MM.1S (cell line): Measurements from ENCODE around the gene SIRPA.

Source experiments
- DNase-seq: peaks from one replicate; pipeline ENCODE4 v3.0.0-alpha.2; 2015
- H2AFZ ChIP-seq: fragments of 300-600 bp; sonication (generic); 2 replicates; pipeline ENCODE4 v1.6.0; 2016; ENCODE audit warnings: antibody characterized with exemption, low read length
- H3F3A ChIP-seq: fragments of 300-600 bp; sonication (generic); 2 replicates; pipeline ENCODE4 v1.6.1; 2016; ENCODE audit warnings: mild to moderate bottlenecking, antibody characterized with exemption, low read length, moderate library complexity, mixed read lengths; ENCODE audit not compliant: insufficient read depth
- H3K27ac ChIP-seq: fragments of 300-600 bp; sonication (generic); 2 replicates; pipeline ENCODE4 v1.5.1; 2016; ENCODE audit warnings: mild to moderate bottlenecking, low read length
- H3K27me3 ChIP-seq: fragments of 300-600 bp; sonication (generic); replicated peaks from 2 replicates; pipeline ENCODE4 v1.6.0; 2016; ENCODE audit warnings: low read length; ENCODE audit not compliant: insufficient read depth
- H3K36me3 ChIP-seq: fragments of 300-600 bp; sonication (generic); replicated peaks from 2 replicates; pipeline ENCODE4 v1.6.1; 2016; ENCODE audit warnings: mild to moderate bottlenecking, low read length, mixed read lengths; ENCODE audit not compliant: insufficient read depth
- H3K4me1 ChIP-seq: fragments of 300-600 bp; sonication (generic); 2 replicates; pipeline ENCODE4 v1.6.1; 2016; ENCODE audit warnings: low read length, mixed read lengths
- H3K4me2 ChIP-seq: fragments of 300-600 bp; sonication (generic); 2 replicates; pipeline ENCODE4 v1.6.0; 2016; ENCODE audit warnings: low read depth, low read length
- H3K4me3 ChIP-seq: fragments of 300-600 bp; sonication (generic); 2 replicates; pipeline ENCODE4 v1.5.1; 2016; ENCODE audit warnings: low read length, mixed read lengths
- H3K79me2 ChIP-seq: fragments of 300-600 bp; sonication (generic); 2 replicates; pipeline ENCODE4 v1.6.1; 2016; ENCODE audit warnings: mixed run types, low read length, mixed read lengths
- H3K9ac ChIP-seq: fragments of 300-600 bp; sonication (generic); 2 replicates; pipeline ENCODE4 v1.6.1; 2016; ENCODE audit warnings: low read length, mixed read lengths
- H3K9me2 ChIP-seq: fragments of 300-600 bp; sonication (generic); replicated peaks from 2 replicates; pipeline ENCODE4 v1.6.1; 2016; ENCODE audit warnings: mild to moderate bottlenecking, low read length, mixed read lengths; ENCODE audit not compliant: insufficient read depth
- H3K9me3 ChIP-seq: fragments of 300-600 bp; sonication (generic); replicated peaks from 2 replicates; pipeline ENCODE4 v1.6.1; 2016; ENCODE audit warnings: mild to moderate bottlenecking, low read length, mixed read lengths; ENCODE audit not compliant: insufficient read depth
- H4K20me1 ChIP-seq: fragments of 300-600 bp; sonication (generic); 2 replicates; pipeline ENCODE4 v1.6.1; 2016; ENCODE audit warnings: mild to moderate bottlenecking, low read length, moderate library complexity, mixed read lengths; ENCODE audit not compliant: insufficient read depth
- EZH2 ChIP-seq: fragments of 300-600 bp; sonication (generic); optimal IDR thresholded peaks from 2 replicates; pipeline ENCODE3; 2017; ENCODE audit warnings: low read depth, mild to moderate bottlenecking, antibody characterized with exemption, low read length, mixed read lengths
- EZH2phosphoT487 ChIP-seq: fragments of 300-600 bp; sonication (generic); IDR thresholded peaks from 2 replicates; pipeline ENCODE4 v1.6.1; 2018; ENCODE audit warnings: antibody characterized with exemption, low read length
- TF ChIP-seq, protein P1 (sequence below): fragments of 300-600 bp; sonication (generic); IDR thresholded peaks from 2 replicates; pipeline ENCODE4 v1.5.1; 2016; ENCODE audit warnings: antibody characterized with exemption, low read length, mixed read lengths

The SIRPA gene

DNA sequence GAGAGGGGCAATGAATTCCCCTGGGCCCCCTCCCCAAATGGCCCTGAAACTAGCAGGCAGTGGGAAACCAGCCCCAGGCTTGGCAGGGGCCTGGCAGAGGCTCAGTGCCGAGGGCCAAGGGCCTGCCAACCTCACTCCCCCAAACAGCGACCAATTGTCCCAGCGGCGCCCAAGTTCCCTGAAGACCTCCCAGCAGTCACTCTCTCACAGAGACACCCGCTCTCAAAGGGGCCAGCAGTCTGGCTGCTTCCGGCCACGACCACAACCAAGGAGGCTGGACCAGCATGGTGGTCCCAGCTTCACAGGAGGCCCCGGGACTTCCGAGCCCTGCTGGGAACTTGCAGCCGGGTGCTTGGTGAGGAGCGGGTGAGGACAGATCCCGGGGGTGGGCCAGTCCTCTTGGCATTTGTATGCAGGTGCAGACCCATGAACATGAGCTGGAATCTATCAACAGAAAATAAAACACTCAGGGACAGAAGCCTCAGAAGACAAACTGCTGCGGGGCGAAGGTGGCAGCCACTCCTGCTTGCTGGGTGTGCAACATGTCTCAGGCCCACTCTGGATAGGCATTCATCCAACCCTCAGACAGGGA, 17.5 kb upstream of the SIRPA start:
- Histone ChIP-seq H3K4me2 (no peak overlapping the region), H3K36me3 (no peaks in the 10 kb centered on the region), H3F3A (no peaks in the 10 kb centered on the region), H2AFZ (no peak overlapping the region), H3K4me1 (no peaks in the 10 kb centered on the region), H3K9me3 (no peaks in the 10 kb centered on the region), H3K9ac (no peak overlapping the region), H3K27me3 (no peaks in the 10 kb centered on the region), H3K4me3 (no peak overlapping the region), H3K27ac (no peak overlapping the region), H4K20me1 (no peaks in the 10 kb centered on the region), H3K9me2 (no peaks in the 10 kb centered on the region), H3K79me2 (no peaks in the 10 kb centered on the region)
- no peak for TF ChIP-seq EZH2
- TF ChIP-seq, protein P1, sequence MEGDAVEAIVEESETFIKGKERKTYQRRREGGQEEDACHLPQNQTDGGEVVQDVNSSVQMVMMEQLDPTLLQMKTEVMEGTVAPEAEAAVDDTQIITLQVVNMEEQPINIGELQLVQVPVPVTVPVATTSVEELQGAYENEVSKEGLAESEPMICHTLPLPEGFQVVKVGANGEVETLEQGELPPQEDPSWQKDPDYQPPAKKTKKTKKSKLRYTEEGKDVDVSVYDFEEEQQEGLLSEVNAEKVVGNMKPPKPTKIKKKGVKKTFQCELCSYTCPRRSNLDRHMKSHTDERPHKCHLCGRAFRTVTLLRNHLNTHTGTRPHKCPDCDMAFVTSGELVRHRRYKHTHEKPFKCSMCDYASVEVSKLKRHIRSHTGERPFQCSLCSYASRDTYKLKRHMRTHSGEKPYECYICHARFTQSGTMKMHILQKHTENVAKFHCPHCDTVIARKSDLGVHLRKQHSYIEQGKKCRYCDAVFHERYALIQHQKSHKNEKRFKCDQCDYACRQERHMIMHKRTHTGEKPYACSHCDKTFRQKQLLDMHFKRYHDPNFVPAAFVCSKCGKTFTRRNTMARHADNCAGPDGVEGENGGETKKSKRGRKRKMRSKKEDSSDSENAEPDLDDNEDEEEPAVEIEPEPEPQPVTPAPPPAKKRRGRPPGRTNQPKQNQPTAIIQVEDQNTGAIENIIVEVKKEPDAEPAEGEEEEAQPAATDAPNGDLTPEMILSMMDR = no peak
- no peak for TF ChIP-seq EZH2phosphoT487
- DNase-seq = no peak

DNA sequence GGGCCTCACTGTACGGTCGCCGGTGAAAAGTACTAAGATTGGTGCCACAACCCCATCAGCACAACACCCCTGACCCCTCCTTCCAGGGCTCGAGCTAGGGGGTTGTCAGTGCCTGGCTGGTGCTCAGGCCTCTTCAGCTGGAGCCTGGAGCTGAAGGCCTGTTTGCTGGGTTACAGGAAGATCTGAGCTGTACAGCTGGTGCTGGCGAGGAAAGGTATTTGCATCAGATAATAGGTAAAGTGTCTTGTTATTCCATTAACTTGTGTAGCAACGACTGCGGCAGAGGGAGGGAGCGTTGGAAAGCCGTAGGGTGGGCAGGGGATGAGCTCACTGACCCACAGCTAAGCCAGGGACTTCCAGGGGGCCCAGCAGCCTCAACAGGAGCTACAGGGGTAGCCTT, 15.8 kb upstream of the SIRPA start:
- Histone ChIP-seq H3K4me3 (no peak overlapping the region), H3K27ac (no peak overlapping the region), H3K27me3 (no peaks in the 10 kb centered on the region), H3K4me1 (no peaks in the 10 kb centered on the region), H3K79me2 (no peaks in the 10 kb centered on the region), H4K20me1 (no peaks in the 10 kb centered on the region), H3K9ac (no peak overlapping the region), H3K9me2 (no peaks in the 10 kb centered on the region), H2AFZ (no peak overlapping the region), H3K36me3 (no peaks in the 10 kb centered on the region), H3K4me2 (no peak overlapping the region), H3K9me3 (no peaks in the 10 kb centered on the region), H3F3A (no peaks in the 10 kb centered on the region)
- TF ChIP-seq EZH2 (no peak), EZH2phosphoT487 (no peak)
- TF ChIP-seq, protein P1 = no peak
- DNase-seq = no peak

DNA sequence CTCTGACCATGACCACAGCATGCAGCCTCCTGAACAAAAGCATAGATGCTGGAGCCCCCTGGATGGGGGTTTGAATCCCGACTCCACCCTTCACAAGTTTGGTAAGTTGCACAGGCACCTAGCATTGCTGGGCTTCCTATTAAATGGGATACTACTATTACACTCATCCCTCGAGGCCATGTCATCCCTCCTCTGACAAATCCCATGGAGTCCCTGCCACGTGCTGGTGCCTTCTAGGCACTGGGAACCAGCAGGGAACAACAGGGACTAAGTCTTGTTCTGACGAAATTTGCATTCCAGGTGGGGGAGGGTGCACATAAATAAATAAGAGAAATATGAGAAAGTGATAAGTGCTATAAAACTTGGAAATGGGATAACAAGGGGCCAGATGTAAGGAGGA, 15.3 kb upstream of the SIRPA start:
- H3K4me3 ChIP-seq = no peak overlapping the region
- H3K27ac ChIP-seq = no peak overlapping the region
- H3K9ac ChIP-seq = no peak overlapping the region
- TF ChIP-seq EZH2 (no peak), EZH2phosphoT487 (no peak)
- TF ChIP-seq, protein P1 = no peak
- no peak overlapping the region for H2AFZ ChIP-seq
- no peaks in the 10 kb centered on the region for H3K9me3 ChIP-seq
- DNase-seq = no peak
- no peaks in the 10 kb centered on the region for H3K27me3 ChIP-seq
- H3K4me2 ChIP-seq = no peak overlapping the region
- no peaks in the 10 kb centered on the region for H3K36me3 ChIP-seq
- no peaks in the 10 kb centered on the region for H3K9me2 ChIP-seq
- no peaks in the 10 kb centered on the region for H3K79me2 ChIP-seq
- H4K20me1 ChIP-seq = no peaks in the 10 kb centered on the region
- no peaks in the 10 kb centered on the region for H3K4me1 ChIP-seq
- H3F3A ChIP-seq = no peaks in the 10 kb centered on the region
